PC-9 (cell line): Measurements from ENCODE around the gene CCNE1. TPM values are rescaled to one million over a fixed set of nuclear protein-coding genes. Genes with fewer than 3 reads are reported as not detected.

Experiments used
- BruUV-seq: library from RNA; stranded (reverse); fragments of 400-500 nt; replicated peaks from 2 replicates; lab custom pipeline; 2021; lab: Mats Ljungman, UMichigan
- CTCF ChIA-PET: fragments of 300-600 bp; sonication (Branson Sonifier 250); formaldehyde crosslinking; loops from one replicate; lab custom pipeline; 2022; ENCODE audit warnings: antibody characterized with exemption; lab: Charles Lee
- POLR2A ChIA-PET: fragments of 300-600 bp; sonication (Branson Sonifier 250); formaldehyde crosslinking; loops from one replicate; lab custom pipeline; 2022; ENCODE audit warnings: antibody characterized with exemption; ENCODE audit not compliant: unreplicated experiment; lab: Charles Lee
- DNase-seq, 2 experiments: peaks; one replicate each; pipeline versions ENCODE4 v3.0.0 to v3.0.0-alpha.2; 2015 to 2022; ENCODE audit warnings: mixed read lengths in 1 of 2
- H2AFZ ChIP-seq: fragments of 200-600 bp; sonication (generic); 2 replicates; pipeline ENCODE4 v1.8.1; 2017; ENCODE audit warnings: antibody characterized with exemption
- H3F3A ChIP-seq: fragments of 200-600 bp; sonication (generic); 2 replicates; pipeline ENCODE4 v1.8.1; 2017; ENCODE audit warnings: antibody characterized with exemption, mild to moderate bottlenecking, low read depth; ENCODE audit not compliant: insufficient read depth
- H3K27ac ChIP-seq: fragments of 200-600 bp; sonication (generic); 2 replicates; pipeline ENCODE4 v1.6.1; 2016; ENCODE audit warnings: mixed run types
- H3K27me3 ChIP-seq: fragments of 200-600 bp; sonication (generic); 2 replicates; pipeline ENCODE4 v1.6.1; 2016; ENCODE audit warnings: low read depth, mixed run types; ENCODE audit not compliant: insufficient read depth
- H3K36me3 ChIP-seq: fragments of 200-600 bp; sonication (generic); 2 replicates; pipeline ENCODE4 v1.6.1; 2016; ENCODE audit warnings: low read depth, mixed run types
- H3K4me1 ChIP-seq: fragments of 200-600 bp; sonication (generic); replicated peaks from 2 replicates; pipeline ENCODE4 v1.6.1; 2016; ENCODE audit warnings: mixed run types; ENCODE audit not compliant: insufficient read depth
- H3K4me2 ChIP-seq: fragments of 200-600 bp; sonication (generic); 2 replicates; pipeline ENCODE4 v1.6.1; 2017; ENCODE audit warnings: mixed run types
- H3K4me3 ChIP-seq: fragments of 200-600 bp; sonication (generic); 2 replicates; pipeline ENCODE4 v1.6.1; 2016; ENCODE audit warnings: mixed run types
- H3K79me2 ChIP-seq: fragments of 200-600 bp; sonication (generic); 2 replicates; pipeline ENCODE4 v1.6.1; 2017; ENCODE audit warnings: low read depth, mixed run types
- H3K9me2 ChIP-seq: fragments of 200-600 bp; sonication (generic); 2 replicates; pipeline ENCODE4 v1.8.1; 2017; ENCODE audit warnings: mild to moderate bottlenecking; ENCODE audit not compliant: insufficient read depth
- H3K9me3 ChIP-seq: fragments of 200-600 bp; sonication (generic); 2 replicates; pipeline ENCODE4 v1.8.1; 2016; ENCODE audit warnings: low read depth; ENCODE audit not compliant: insufficient read depth
- H4K20me1 ChIP-seq: fragments of 200-600 bp; sonication (generic); 2 replicates; pipeline ENCODE4 v1.8.1; 2017; ENCODE audit not compliant: insufficient read depth
- CTCF ChIP-seq: fragments of 200-600 bp; sonication (generic); conservative IDR thresholded peaks from 2 replicates; pipeline ENCODE4 v1.6.1; 2017; ENCODE audit warnings: mixed run types, antibody characterized with exemption, mild to moderate bottlenecking, moderate library complexity
- EZH2 ChIP-seq: fragments of 200-600 bp; sonication (generic); IDR thresholded peaks from 2 replicates; pipeline ENCODE4 v1.8.0; 2017; ENCODE audit warnings: antibody characterized with exemption, low read depth
- intact Hi-C: fragments of 100-400 bp; cut with micrococcal nuclease; formaldehyde crosslinking; loops from one replicate; pipeline ENCODE4 v1.10.0; 2022; ENCODE audit not compliant: unreplicated experiment
- total RNA-seq: library from RNA; stranded (reverse); gene quantifications from 2 replicates; pipeline ENCODE4 v1.2.3, GENCODE V29; 2021

Gene CCNE1
- total RNA-seq, 1 experiment from 2014 or later = 10.6 TPM

- Histone ChIP-seq H3K4me2 (peak overlapping the region; percentile 65), H3K79me2 (no peaks in the 10 kb centered on the region), H2AFZ (no peak overlapping the region), H4K20me1 (no peaks in the 10 kb centered on the region), H3K27ac (no peak overlapping the region), H3K4me1 (peaks cover 23% of the 10 kb centered on the region), H3K9me2 (no peaks in the 10 kb centered on the region), H3K36me3 (no peaks in the 10 kb centered on the region), H3F3A (peaks cover 36% of the 10 kb centered on the region), H3K27me3 (no peaks in the 10 kb centered on the region), H3K9me3 (no peaks in the 10 kb centered on the region), H3K4me3 (peak overlapping the region; percentile 75; the same call in 1 of the 2 replicates)
- POLR2A ChIA-PET = interaction anchor here (0.5 to 0.7 kb wide), 3 partner anchors 9 to 172 kb away, joined by 3 to 18 read pairs (median 7); no protein-coding TSS in a partner anchor
- no TSS peak for BruUV-seq
- TF ChIP-seq EZH2 (no peak), CTCF (no peak)
- CTCF ChIA-PET = no interaction called here
- intact Hi-C loops = no loop called here
- DNase-seq = peak in 1 of 2 experiments; percentile 46
Measured at GRCh38 chr19:29843180-29844051, 31.6 kb downstream of the CCNE1 start.

- no peaks in the 10 kb centered on the region for H4K20me1 ChIP-seq
- H3F3A ChIP-seq = peaks cover 36% of the 10 kb centered on the region
- CTCF ChIA-PET = interaction anchor here (0.6 to 1.3 kb wide), 4 partner anchors 13 to 101 kb away, joined by 3 to 8 read pairs (median 4); no protein-coding TSS in a partner anchor
- H3K27me3 ChIP-seq = no peaks in the 10 kb centered on the region
- peak; percentile 90 to 96 for DNase-seq
- H3K4me3 ChIP-seq = peak overlapping the region; percentile 75
- peak overlapping the region; percentile 78 for H3K27ac ChIP-seq
- H3K9me2 ChIP-seq = no peaks in the 10 kb centered on the region
- peak overlapping the region; percentile 94 for H2AFZ ChIP-seq
- POLR2A ChIA-PET = interaction anchor here (0.5 to 0.7 kb wide), 5 partner anchors 10 to 178 kb away, joined by 3 to 13 read pairs (median 6); no protein-coding TSS in a partner anchor
- BruUV-seq = no TSS peak
- H3K79me2 ChIP-seq = no peaks in the 10 kb centered on the region
- peak overlapping the region; percentile 97 for H3K4me2 ChIP-seq
- peaks cover 23% of the 10 kb centered on the region for H3K4me1 ChIP-seq
- intact Hi-C loops = loop anchor here (1.0 to 5.0 kb wide), 2 partner anchors 34 to 83 kb away; partner anchors contain the start of gene CCNE1
- H3K9me3 ChIP-seq = no peaks in the 10 kb centered on the region
- TF ChIP-seq EZH2 (no peak), CTCF (no peak)
- no peaks in the 10 kb centered on the region for H3K36me3 ChIP-seq
Measured at GRCh38 chr19:29844891-29845573, 33.2 kb downstream of the CCNE1 start.

GRCh38 chr19:29845574-29846176, 33.9 kb downstream of the CCNE1 start:
- TF ChIP-seq EZH2 (no peak), CTCF (no peak)
- Histone ChIP-seq H3K27ac (peak overlapping the region; percentile 78), H3K4me2 (peak overlapping the region; percentile 97), H3K4me3 (peak overlapping the region; percentile 75), H3K9me3 (no peaks in the 10 kb centered on the region), H3K36me3 (no peaks in the 10 kb centered on the region), H3K4me1 (peaks cover 17% of the 10 kb centered on the region), H2AFZ (peak overlapping the region; percentile 94), H3K79me2 (no peaks in the 10 kb centered on the region), H3K27me3 (no peaks in the 10 kb centered on the region), H3F3A (peaks cover 35% of the 10 kb centered on the region), H4K20me1 (no peaks in the 10 kb centered on the region), H3K9me2 (no peaks in the 10 kb centered on the region)
- intact Hi-C loops = loop anchor here (1.0 to 5.0 kb wide), 2 partner anchors 34 to 83 kb away; partner anchors contain the start of gene CCNE1
- CTCF ChIA-PET = interaction anchor here (1.3 kb wide), 1 partner anchor 12 kb away, joined by 5 read pairs; no protein-coding TSS in a partner anchor
- BruUV-seq = TSS peak; percentile 71
- DNase-seq = peak in 1 of 2 experiments; percentile 31
- POLR2A ChIA-PET = interaction anchor here (0.6 kb wide), 1 partner anchor 47 kb away, joined by 4 read pairs; no protein-coding TSS in a partner anchor
